Endodermal cell (in vitro differentiated cells): ENCODE data around the gene MLLT3. TPM values are rescaled to one million over a fixed set of nuclear protein-coding genes. Genes with fewer than 3 reads are reported as not detected.

Experiments used
- DNase-seq: peaks from one replicate; pipeline ENCODE4 v3.0.0-alpha.2; 2017
- H3K27ac ChIP-seq: 2 replicates; pipeline ENCODE4 v1.5.1; 2013; ENCODE audit warnings: mild to moderate bottlenecking, low read depth, low read length, moderate library complexity
- H3K27me3 ChIP-seq: 2 replicates; pipeline ENCODE4 v1.6.1; 2013; ENCODE audit warnings: mild to moderate bottlenecking, low read length, moderate library complexity; ENCODE audit not compliant: insufficient read depth, control insufficient read depth, poor library complexity, severe bottlenecking
- H3K36me3 ChIP-seq: 2 replicates; pipeline ENCODE4 v1.7.0; 2013; ENCODE audit warnings: mild to moderate bottlenecking, low read length, moderate library complexity; ENCODE audit not compliant: control insufficient read depth, insufficient read depth
- H3K4me1 ChIP-seq: one replicate; pipeline ENCODE4 v1.7.0; 2013; ENCODE audit warnings: low read length; ENCODE audit not compliant: control insufficient read depth, insufficient read depth
- H3K4me3 ChIP-seq: 2 replicates; pipeline ENCODE4 v1.5.1; 2013; ENCODE audit warnings: mild to moderate bottlenecking, low read length, moderate library complexity
- H3K9ac ChIP-seq: 2 replicates; pipeline ENCODE4 v1.6.1; 2013; ENCODE audit warnings: mild to moderate bottlenecking, low read length, moderate library complexity; ENCODE audit not compliant: poor library complexity, severe bottlenecking; ENCODE audit errors: extremely low read depth
- H3K9me3 ChIP-seq: 2 replicates; pipeline ENCODE4 v1.6.1; 2013; ENCODE audit warnings: mild to moderate bottlenecking, low read length, moderate library complexity; ENCODE audit not compliant: control insufficient read depth
- H3K27ac Mint-ChIP-seq: 2 replicates; pipeline ENCODE4 v1.8.0; 2020; ENCODE audit warnings: mixed read lengths
- H3K27me3 Mint-ChIP-seq: 2 replicates; pipeline ENCODE4 v1.8.0; 2021; ENCODE audit warnings: mild to moderate bottlenecking, mixed read lengths; ENCODE audit not compliant: insufficient read depth
- H3K36me3 Mint-ChIP-seq: 2 replicates; pipeline ENCODE4 v1.8.0; 2020; ENCODE audit warnings: low read depth, mixed read lengths
- H3K4me1 Mint-ChIP-seq: 2 replicates; pipeline ENCODE4 v1.8.0; 2020; ENCODE audit warnings: mixed read lengths
- H3K4me3 Mint-ChIP-seq: 2 replicates; pipeline ENCODE4 v1.8.0; 2020; ENCODE audit warnings: mild to moderate bottlenecking, moderate library complexity, mixed read lengths
- H3K9me3 Mint-ChIP-seq: 2 replicates; pipeline ENCODE4 v1.8.0; 2020; ENCODE audit warnings: mild to moderate bottlenecking, mixed read lengths
- CTCF ChIP-seq: fragments of 200-600 bp; sonication (generic); conservative IDR thresholded peaks from 2 replicates; pipeline ENCODE4 v1.5.0; 2021; ENCODE audit warnings: antibody characterized with exemption, mild to moderate bottlenecking
- WGBS, 2 experiments: methylation state at CpG; one replicate each; pipeline versions ENCODE4 v1.1.5 to v1.1.7; 2013; ENCODE audit warnings: missing lambda C conversion rate in 2 of 2, mixed read lengths in 1 of 2; ENCODE audit not compliant: insufficient coverage in 1 of 2, insufficient read length in 1 of 2; 5-methylcytosine and 5-hydroxymethylcytosine counted together
- total RNA-seq, 2 donors: library from RNA; stranded (reverse); fragmentation: NEBNext Ultra II Directional in 1 of 2; extraction: Animal tissue kit (Norgen Biotek cat#: 25700) in 1 of 2; gene quantifications; 2 replicates in 1 of 2; 3 replicates in 1 of 2; pipeline ENCODE4 v1.2.1, GENCODE V29; 2021

The MLLT3 gene
- total RNA-seq, 2 donors from 2014 or later, result 5.5 to 12.2 TPM

DNA sequence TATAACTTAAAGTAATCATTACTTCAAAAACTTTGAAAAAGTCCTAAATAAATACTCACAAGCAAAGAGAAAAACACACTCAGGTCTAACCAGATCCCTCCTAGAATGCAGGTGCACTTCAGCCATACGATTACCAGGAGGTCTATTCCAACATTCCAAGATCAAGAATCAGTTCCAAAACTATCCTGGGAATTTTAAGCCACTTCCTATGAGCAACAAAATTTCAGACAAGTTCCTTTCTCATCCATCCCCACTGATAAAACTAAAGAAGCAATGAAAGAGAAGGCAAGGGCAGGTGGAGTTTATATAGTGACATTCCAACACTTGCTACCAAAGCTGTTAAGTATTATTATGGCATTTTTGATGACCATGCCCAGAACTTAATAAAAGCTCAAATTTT lies 29.6 kb downstream of the MLLT3 start:
- Histone ChIP-seq H3K4me3 (no peak overlapping the region), H3K9ac (no peak overlapping the region), H3K27ac (no peak overlapping the region), H3K4me1 (peaks cover 4% of the 10 kb centered on the region), H3K9me3 (peaks cover 7% of the 10 kb centered on the region), H3K27me3 (no peaks in the 10 kb centered on the region), H3K36me3 (no peaks in the 10 kb centered on the region)
- no peak for DNase-seq
- no peaks in the 10 kb centered on the region for H3K36me3 Mint-ChIP-seq
- H3K4me3 Mint-ChIP-seq, result no peak overlapping the region
- WGBS, 2 experiments, result 83 to 97% methylated on average over 1 of the region's 1 CpG
- H3K27me3 Mint-ChIP-seq, result no peaks in the 10 kb centered on the region
- no peak for TF ChIP-seq CTCF
- peaks cover 2% of the 10 kb centered on the region for H3K9me3 Mint-ChIP-seq
- H3K4me1 Mint-ChIP-seq, result no peaks in the 10 kb centered on the region
- H3K27ac Mint-ChIP-seq, result no peak overlapping the region

GRCh38 chr9:20591223-20591622 lies 31.1 kb downstream of the MLLT3 start:
- no peaks in the 10 kb centered on the region for H3K4me1 Mint-ChIP-seq
- 90 to 94% methylated on average over 4 of the region's 4 CpGs for whole genome bisulfite sequencing, 2 experiments

DNA sequence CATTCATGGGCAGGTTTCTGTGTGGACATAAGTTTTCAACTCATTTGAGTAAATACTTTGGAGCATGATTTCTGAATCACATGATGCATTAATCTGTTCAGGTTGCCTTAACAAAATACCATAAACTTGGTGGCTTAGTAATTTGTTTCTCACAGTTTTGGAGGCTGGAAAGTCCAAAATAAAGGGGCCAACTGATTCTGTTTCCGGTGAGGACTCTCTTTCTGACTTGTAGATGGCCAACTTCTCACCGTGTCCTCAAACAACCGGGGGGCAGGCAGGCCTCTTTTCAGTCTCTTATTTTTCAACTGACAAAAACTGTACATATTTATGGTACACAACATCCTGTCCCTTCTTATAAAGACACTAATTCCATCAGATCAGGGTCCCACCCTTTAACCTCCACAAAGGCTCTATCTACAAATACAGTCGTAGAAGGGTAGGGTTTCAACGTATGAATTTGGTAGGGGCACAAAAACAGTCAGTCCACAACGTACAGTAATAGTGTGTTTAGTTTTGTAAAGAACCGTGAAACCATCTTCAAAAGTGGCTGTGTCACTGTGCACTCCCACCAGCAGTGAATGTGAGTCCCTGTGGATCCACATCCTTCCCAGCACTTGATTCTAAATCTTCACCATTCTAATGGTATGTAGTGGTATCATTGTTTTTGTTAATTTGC lies 37.2 kb downstream of the MLLT3 start:
- no peaks in the 10 kb centered on the region for H3K27me3 ChIP-seq
- Mint-ChIP-seq H3K4me3 (no peak overlapping the region), H3K27me3 (peaks cover 47% of the 10 kb centered on the region), H3K9me3 (peaks cover 2% of the 10 kb centered on the region), H3K4me1 (peaks cover 20% of the 10 kb centered on the region), H3K27ac (no peak overlapping the region), H3K36me3 (no peaks in the 10 kb centered on the region)
- WGBS, 2 experiments, result 84 to 92% methylated on average over 6 to 7 of the region's 7 CpGs
- H3K4me1 ChIP-seq, result no peaks in the 10 kb centered on the region
- peaks cover 3% of the 10 kb centered on the region for H3K9me3 ChIP-seq
- DNase-seq, result no peak
- H3K4me3 ChIP-seq, result no peak overlapping the region
- no peaks in the 10 kb centered on the region for H3K36me3 ChIP-seq
- no peak for TF ChIP-seq CTCF
- no peak overlapping the region for H3K9ac ChIP-seq
- H3K27ac ChIP-seq, result no peak overlapping the region

More at GRCh38 chr9:20591223-20591622, 31.1 kb downstream of the MLLT3 start:
- H3K4me3 Mint-ChIP-seq, result no peak overlapping the region
- H3K36me3 ChIP-seq, result no peaks in the 10 kb centered on the region
- no peak for DNase-seq
- no peak overlapping the region for H3K9ac ChIP-seq
- H3K27me3 ChIP-seq, result no peaks in the 10 kb centered on the region
- no peak for TF ChIP-seq CTCF
- no peaks in the 10 kb centered on the region for H3K36me3 Mint-ChIP-seq
- H3K27ac ChIP-seq, result no peak overlapping the region
- H3K4me1 ChIP-seq, result peaks cover 4% of the 10 kb centered on the region
- peaks cover 2% of the 10 kb centered on the region for H3K9me3 Mint-ChIP-seq
- H3K9me3 ChIP-seq, result peaks cover 7% of the 10 kb centered on the region
- no peak overlapping the region for H3K4me3 ChIP-seq
- H3K27ac Mint-ChIP-seq, result no peak overlapping the region
- peaks cover 4% of the 10 kb centered on the region for H3K27me3 Mint-ChIP-seq
